HG03280 (cell line): ENCODE measurements around the gene CALN1.
"Not testable (repeated sequence)": the region's sequence is repeated elsewhere in the genome, so short reads cannot be mapped to it uniquely, and the experiment has no call there.

Experiments
- ATAC-seq: cut with Tn5 transposase; IDR thresholded peaks from one replicate; pipeline ENCODE4 v1.9.1; 2021; ENCODE audit warnings: mild to moderate bottlenecking, moderate library complexity; ENCODE audit not compliant: unreplicated experiment

The CALN1 gene

GRCh38 chr7:72209006-72209405, 203.1 kb downstream of the CALN1 start:
- not testable (repeated sequence) for ATAC-seq

GRCh38 chr7:72196176-72196575, 216.0 kb downstream of the CALN1 start:
- no peak for ATAC-seq

GRCh38 chr7:72190919-72191318, 221.2 kb downstream of the CALN1 start:
- no peak for ATAC-seq

- no peak for ATAC-seq
These were observed 222.0 kb downstream of the CALN1 start for GRCh38 chr7:72190146-72190545.

GRCh38 chr7:72187179-72187578, 225.0 kb downstream of the CALN1 start:
- ATAC-seq, result no peak

GRCh38 chr7:72183835-72184234, 228.3 kb downstream of the CALN1 start:
- no peak for ATAC-seq

GRCh38 chr7:72182036-72182435, 230.1 kb downstream of the CALN1 start:
- ATAC-seq, result no peak

- ATAC-seq, result no peak
These were observed 235.3 kb downstream of the CALN1 start for GRCh38 chr7:72176875-72177274.

GRCh38 chr7:72170475-72170874, 241.7 kb downstream of the CALN1 start:
- ATAC-seq, result no peak

- ATAC-seq, result no peak
These were observed 248.9 kb downstream of the CALN1 start for GRCh38 chr7:72163271-72163670.

- no peak for ATAC-seq
These were observed 250.6 kb downstream of the CALN1 start for GRCh38 chr7:72161534-72161933.

GRCh38 chr7:72159911-72160310, 252.2 kb downstream of the CALN1 start:
- ATAC-seq, result no peak

GRCh38 chr7:72156671-72157070, 255.5 kb downstream of the CALN1 start:
- no peak for ATAC-seq

- no peak for ATAC-seq
These were observed 259.0 kb downstream of the CALN1 start for GRCh38 chr7:72153132-72153512.

- no peak for ATAC-seq
These were observed 259.7 kb downstream of the CALN1 start for GRCh38 chr7:72152161-72153131.

GRCh38 chr7:72140566-72140965, 271.6 kb downstream of the CALN1 start:
- ATAC-seq, result no peak

GRCh38 chr7:72127136-72127535, 285.0 kb downstream of the CALN1 start:
- no peak for ATAC-seq

- no peak for ATAC-seq
These were observed 288.2 kb downstream of the CALN1 start for GRCh38 chr7:72123913-72124312.

- ATAC-seq, result no peak
These were observed 293.8 kb downstream of the CALN1 start for GRCh38 chr7:72118366-72118765.

GRCh38 chr7:72114129-72114528, 298.0 kb downstream of the CALN1 start:
- ATAC-seq, result no peak

- ATAC-seq, result no peak
These were observed 299.1 kb downstream of the CALN1 start for GRCh38 chr7:72112992-72113391.

- ATAC-seq, result no peak
These were observed 299.6 kb downstream of the CALN1 start for GRCh38 chr7:72112530-72112929.

GRCh38 chr7:72111086-72111485, 301.1 kb downstream of the CALN1 start:
- ATAC-seq, result no peak
